Central memory CD4-positive, alpha-beta T cell (primary cell): ENCODE measurements around the gene ADARB2.
"Not testable (repeated sequence)": the region's sequence is repeated elsewhere in the genome, so short reads cannot be mapped to it uniquely, and the experiment has no call there.

Experiments
- DNase-seq: peaks from one replicate; pipeline ENCODE4 v3.0.0; 2022

Gene ADARB2

DNA sequence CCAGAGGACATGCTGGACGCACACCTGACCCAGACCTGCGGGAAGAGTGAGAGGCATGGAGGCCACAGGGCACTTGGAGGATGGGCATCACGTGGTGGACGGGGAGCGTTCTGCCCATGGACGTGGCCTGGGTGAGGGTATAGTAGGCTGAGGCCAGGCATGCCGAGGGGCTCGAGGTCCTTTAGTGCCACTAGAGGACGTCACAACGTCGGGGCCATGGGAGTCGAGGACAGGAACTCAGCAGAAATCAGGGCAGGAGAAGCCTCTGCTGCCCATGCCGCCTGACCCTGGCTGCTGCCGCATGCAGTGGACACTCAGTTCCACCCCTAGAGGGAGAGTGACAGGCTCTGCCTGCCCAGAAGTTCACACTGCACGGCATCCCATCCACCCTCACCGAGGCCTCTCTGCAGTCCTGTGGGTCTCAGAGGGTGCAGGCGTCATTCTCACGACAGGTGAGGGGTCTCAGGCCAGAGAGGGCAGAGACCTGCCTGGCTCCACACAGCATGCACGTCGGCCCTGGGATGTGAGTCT, 198.7 kb downstream of the ADARB2 start:
- no peak for DNase-seq

DNA sequence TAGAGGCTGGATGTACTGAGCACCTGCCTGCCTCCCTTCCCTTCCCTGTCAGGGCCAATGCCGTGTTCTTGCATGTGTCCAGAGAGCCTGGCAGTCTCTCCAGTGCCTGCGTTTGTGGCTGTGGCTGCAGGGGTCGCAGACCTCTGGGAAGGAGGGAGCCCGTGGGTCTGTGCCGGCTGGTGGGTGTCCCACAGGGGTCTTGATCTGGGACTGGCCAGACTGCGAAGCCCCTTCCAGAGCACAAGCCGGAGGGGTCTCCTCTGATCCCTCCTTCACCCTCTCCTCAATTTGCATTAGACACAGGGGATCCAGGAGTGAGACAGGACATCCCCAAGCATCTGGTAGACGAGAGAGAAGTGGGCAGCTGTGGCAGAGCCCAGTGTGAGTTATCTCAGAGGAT, 199.2 kb downstream of the ADARB2 start:
- DNase-seq: no peak

DNA sequence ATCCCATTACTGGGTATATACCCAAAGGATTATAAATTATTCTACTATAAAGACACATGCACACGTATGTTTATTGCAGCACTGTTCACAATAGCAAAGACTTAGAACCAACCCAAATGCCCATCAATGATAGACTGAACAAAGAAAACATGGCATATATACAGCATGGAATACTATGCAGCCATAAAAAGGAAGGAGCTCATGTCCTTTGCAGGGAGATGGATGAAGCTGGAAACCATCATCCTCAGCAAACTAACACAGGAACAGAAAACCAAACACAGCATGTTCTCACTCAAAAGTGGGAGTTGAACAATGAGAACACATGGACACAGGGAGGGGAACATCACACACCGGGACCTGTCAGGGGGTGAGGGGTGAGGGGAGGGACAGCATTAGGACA, 199.9 kb downstream of the ADARB2 start:
- not testable (repeated sequence) for DNase-seq

DNA sequence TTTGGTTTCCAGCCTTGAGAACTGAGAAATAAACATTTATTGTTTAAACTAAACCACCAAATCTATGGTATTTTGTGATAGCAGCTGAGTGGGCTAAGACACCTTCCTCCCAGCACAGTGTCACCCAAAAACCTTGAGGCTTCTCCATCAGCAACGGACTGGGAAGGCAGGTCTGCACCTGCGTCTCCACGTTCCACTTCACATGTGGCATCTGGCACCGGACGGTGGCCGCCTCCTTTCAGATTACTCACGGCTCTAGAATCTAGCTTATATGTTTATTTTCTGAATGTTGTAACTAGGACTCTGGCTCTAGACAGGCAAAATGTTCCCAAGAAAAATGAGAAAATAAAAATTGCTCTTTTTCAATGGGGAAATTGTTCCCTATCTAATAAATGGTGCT, 201.0 kb downstream of the ADARB2 start:
- DNase-seq: no peak

DNA sequence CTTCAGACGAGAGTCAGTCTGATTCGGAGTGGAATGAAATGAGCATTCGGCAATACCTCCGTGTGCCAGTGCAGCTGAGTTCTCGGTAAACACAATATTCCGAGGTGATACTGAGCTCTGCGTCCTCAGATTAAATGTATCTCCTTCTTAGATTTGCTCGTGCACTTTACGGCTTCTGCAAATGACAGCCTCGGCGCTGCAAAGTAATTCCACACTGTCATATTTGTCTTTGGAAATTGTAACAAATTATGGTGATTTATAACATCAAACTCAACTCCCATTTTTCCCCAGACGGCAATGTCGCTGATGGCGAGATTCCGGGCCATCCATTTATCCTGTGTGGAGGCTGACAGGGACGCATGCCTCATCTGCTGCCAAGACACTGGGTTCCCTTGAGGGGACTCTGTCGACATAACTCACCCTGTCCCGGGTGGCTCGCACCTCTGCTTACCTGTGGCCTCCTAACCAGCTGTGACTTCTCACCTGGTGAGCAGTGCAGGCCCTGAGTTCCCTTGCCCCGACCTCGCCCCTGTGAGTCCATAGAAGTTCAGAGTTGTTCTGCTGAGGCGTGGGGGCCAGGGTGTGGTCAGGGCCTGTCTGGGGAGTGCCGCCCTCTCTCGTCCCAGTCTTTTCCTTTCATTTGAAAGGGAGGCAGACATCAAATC, 201.9 kb downstream of the ADARB2 start:
- no peak for DNase-seq

DNA sequence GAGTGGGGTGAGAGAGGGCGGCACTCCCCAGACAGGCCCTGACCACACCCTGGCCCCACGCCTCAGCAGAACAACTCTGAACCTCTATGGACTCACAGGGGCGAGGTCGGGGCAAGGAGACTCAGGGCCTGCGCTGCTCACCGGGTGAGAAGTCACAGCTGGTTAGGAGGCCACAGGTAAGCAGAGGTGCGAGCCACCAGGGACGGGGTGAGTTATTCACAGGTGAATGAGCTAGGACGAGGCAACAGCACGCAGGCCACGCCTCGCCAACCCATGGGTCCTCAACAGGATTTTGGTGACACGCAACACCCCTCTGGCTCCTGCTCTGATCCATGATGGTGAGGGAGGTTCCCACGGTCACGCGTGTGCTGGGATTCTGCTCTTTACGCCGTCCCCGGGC, 202.5 kb downstream of the ADARB2 start:
- DNase-seq: no peak

DNA sequence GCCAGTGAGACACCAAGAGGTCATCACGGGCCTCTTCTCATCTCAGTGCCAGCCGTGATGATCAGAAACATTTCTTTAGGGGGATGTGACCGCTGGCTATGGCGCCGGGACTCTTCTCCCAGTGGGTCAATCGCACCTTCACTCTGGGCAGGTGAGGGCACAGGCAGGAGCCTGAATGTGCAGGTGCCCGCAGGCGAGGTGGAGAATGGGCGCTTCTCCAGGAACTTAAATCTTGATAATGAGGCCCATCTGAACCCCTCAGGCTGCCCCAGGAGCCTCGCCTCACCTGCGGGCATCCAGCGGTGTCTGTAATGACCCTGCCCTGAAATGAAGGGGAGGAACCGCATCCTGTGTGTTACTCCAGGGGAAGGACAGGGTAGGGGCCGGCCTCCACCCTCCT, 204.7 kb downstream of the ADARB2 start:
- DNase-seq: no peak

DNA sequence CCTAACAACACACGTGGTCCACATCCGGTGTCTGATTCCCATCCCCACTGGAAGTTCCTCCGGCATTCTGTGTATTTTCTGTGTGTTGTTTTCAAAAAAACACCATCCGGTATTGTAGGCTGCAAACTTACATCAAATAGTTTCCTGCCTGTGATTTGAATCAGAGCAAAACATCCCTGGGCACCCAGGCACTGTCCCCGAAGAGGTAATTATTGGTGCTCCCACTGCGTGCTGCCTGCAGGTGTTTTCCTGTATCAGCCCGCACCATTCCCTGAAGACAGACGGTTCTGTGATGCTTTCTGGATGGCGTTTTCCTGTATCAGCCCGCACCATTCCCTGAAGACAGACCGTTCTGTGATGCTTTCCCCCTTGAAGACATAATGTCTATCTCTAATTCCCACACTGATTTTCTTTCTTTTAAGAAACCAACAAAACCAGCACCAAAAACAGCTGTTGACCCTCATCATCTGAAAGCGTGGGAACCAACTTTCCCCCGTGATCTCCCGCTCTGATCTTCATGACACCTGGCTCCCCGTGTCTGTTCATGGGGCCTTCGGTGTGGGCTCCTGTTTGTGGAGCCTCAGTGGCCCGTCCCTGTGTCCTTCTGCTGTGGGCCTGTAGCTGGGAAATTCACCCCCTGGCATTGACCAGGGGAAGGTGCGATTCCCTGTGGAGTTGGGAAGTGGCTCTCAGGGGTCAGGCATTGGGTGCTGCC, 205.3 kb downstream of the ADARB2 start:
- no peak for DNase-seq

DNA sequence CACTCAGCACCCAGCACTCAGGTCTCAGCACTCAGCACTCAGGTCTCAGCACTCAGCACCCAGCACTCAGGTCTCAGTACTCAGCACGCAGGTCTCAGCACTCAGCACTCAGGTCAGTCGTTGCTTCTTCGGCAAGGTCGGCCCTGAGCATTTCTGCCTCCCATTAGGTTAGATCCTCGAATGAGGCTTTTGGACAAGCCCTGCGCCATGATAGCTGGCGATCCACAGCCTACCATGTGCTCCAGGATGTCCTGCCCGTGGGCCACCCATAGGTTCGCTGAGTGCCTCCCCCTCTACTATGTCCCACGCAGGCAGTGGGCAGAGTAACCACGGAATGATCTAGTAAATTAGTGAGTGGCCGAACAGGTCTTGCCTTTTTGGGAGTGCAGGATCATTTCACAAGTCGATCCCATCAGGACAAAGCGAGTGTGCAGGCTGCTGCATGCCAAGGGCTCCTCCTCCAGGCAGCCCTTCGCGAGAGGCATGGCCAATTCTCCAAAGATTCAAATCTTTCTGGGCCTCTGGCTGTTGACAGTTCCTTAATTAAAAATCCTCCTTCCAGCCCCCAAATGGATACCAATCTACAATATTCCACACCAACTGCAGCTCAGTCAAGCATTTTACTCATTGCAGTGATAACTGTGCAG, 206.3 kb downstream of the ADARB2 start:
- DNase-seq: no peak

DNA sequence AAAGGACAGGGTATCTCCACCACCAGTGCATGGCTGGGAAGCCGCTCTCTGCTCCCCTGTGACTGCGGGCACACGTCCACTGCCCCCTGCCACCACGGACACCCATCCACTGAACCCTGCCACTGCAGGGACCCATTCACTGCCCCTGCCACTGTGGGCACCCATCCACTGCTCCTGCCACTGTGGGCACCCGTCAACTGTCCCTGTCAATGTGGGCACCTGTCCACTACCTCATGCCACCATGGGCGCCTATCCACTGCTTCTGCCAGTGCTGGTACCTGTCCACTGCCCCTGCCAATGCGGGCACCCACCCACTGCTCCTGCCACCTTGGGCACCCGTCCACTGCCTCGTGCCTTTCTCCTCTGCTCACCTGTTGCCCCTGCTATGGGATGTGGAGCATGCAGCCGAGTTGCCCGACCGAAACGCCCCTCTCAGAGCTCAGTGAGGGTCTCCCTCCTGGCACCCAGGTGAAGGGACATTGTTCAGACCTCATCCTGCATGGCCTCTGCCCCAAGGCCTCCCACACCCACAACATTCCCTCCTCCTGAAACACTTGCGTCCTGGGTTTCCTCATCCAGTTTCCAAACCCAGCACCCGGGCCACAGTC, 207.4 kb downstream of the ADARB2 start:
- DNase-seq: no peak

DNA sequence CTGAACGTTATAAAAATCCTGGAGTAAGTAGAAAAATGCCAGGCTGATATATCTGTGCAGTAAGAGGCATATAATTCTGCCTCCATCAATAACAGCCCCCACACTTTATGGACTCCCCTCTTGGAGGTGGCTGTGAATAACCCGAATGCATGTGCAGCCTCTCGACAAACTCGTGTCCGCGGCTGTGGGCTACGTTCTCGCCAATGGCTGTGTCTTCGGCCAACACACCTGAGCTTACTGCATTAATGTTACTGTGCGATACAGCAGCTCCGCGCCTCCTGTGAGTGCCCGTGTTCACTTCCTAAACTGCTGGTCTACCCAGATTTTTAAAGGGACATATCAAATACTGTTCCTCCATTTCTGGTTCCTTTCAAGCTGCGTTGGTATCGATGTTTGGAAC, 209.4 kb downstream of the ADARB2 start:
- no peak for DNase-seq

DNA sequence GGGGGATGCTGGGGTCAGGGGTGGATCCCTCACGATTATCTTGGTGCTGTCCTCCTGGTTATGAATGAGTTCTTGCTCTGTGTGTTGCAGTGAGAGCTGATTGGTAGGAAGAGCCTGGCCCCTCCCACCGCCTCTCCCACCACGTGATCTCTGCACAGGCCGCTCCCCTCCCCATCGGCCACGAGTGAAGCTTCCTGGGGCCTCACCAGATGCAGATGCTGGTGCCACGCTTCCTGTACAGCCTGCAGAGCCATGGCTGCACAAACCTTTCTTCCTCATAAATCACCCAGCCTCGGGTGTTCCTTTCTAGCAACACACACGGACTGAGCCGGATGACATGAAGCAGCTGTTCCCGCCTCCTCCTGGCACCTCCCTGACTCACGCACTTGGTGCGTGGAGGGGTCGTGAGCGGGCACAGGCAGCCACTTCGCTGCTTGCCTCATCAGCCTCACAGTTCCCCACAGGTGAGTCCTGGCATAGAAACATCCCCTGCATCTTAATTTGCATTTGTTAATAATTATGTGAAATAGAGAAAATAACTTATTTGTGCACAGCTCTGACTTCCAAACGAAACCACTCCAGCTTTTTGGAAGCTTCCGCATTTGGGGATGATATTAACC, 210.8 kb downstream of the ADARB2 start:
- no peak for DNase-seq

DNA sequence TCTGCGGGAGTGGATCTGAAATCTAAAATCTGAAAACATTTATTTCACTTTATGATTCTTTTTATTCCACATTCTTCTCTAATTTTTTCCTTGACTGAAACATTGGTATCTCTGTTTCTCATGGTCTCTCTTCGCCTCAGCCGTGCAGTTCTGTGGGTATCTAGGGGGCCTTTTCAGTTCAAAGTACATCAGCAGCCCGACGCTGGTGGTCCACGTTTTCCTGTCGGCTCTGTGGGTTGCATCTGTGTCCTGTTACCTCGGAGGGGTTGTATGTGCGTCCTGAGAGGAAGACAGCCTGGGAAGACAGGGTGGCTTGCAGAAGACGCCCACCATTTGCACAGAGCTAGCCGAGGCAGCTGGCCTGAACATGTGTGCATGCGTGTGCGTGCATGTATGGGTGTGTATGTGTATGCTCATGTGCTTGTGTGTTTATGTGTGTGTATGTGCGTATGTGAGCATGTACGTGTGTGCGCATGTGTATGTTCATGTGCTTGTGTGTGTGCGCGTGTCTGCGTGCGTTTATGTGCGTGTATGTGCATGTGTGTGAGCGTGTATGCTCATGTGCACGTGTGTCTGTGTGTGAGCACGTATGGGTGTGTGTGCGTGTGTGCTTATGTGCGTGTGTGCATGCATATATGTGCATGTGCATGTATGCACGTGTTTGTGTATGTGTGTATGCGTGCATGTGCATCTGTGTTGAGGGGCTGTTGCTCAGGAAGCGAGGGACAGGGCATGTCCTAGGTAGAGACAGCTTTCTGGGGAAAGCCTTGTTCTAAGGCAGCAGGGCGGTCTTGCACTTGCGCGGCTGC, 211.8 kb downstream of the ADARB2 start:
- DNase-seq: no peak

DNA sequence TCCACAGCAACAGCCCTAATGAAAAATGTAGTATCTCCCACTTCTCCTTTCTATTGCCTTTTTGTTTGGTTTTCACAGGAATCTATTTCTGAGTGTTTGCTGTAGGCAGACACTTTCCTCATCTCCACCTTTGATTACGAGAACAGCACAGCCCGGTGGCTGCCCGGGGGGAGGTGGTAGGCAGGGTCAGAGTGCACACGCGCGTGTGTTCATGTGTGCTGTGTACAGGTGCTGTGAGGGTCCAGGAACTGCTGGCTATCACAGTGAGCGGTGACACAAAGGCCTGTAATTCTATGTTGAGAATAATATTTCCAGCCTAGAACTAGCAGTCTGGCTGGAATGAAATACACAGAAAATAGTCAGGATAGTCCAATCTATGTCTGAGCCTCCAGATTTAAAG, 212.8 kb downstream of the ADARB2 start:
- no peak for DNase-seq

DNA sequence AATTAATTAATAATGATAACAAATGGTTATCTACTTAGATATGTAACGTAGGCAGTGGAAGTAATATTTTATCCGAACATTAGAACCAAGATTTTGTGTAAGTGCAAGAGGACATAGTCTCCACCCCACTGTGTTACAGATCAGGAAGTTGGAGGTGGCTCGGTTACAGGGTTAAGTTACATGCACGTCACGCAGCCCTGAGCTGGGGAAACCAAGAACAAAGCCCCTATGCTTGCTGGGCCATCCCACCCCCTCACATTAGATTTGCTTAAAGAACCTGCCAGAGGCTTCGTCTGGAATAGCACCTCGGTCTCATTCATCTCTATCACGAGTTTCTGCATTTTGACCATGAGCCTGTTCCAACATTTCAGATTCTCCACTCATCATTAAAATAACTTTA, 214.1 kb downstream of the ADARB2 start:
- DNase-seq: no peak

DNA sequence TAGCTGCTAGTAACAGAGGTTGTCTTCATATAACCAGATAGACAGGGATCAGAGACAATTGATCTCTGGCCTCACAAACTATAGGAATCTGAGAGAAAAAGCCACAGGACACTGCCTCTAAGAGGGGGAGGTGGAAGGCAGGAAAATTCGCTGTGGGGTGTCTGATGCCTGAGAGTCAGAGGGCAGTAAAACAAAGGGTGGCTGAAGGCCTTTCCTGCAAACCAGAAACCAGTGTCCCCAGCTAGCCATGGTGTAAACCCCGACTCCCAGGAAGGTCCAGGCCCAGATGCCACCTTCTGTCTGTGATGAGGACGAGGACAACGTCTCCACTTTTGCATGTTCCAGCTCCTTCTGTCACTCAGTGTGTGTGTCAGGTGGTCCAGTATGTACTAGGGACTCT, 215.1 kb downstream of the ADARB2 start:
- DNase-seq: no peak

DNA sequence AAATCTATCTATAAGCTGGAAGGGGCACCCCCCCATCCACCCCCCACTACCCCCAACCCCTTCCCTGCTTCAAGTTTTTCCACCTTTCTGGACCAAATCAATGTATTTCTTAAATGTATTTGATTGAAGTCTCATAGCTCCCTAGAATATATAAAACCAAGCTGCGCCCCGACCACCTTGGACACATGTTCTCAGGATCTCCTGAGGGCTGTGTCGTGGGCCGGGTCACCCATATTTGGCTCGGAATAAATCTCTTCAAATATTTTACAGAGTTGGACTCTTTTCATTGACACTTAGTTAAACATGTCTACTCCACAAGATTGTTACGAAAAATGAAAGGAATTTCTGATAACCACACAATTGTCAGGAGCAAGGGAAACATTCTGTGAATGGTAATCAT, 215.6 kb downstream of the ADARB2 start:
- DNase-seq: no peak

DNA sequence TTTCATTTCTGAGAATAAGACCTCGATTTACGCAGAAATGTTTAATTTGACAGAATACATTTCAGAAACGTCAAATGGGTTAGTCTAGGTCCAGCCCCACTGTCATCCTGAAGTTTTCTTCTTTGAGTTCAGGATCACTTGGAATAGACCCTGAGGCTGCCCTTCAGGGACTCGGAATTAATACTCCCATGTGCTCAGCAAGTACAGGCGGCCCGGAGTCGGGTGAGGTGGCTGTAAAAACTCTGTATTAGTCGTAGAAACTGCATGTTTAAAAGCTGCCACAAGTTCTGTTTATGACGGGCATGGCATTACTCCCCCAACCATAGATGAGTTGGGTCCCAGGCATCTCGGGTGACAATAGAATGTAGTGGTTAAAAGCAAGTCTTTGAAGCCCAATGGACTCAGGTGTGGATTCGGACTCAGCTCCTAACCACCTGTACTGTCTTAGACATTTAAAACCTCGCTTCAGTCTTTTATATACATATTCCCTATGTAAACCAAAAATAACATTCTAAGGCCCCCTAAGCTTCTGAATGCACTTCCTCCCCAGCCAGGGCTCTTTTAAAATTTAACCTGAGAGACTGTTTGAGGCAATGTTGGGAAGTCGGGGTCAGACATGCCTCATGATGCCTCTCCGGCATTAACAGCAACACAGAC, 216.3 kb downstream of the ADARB2 start:
- no peak for DNase-seq

DNA sequence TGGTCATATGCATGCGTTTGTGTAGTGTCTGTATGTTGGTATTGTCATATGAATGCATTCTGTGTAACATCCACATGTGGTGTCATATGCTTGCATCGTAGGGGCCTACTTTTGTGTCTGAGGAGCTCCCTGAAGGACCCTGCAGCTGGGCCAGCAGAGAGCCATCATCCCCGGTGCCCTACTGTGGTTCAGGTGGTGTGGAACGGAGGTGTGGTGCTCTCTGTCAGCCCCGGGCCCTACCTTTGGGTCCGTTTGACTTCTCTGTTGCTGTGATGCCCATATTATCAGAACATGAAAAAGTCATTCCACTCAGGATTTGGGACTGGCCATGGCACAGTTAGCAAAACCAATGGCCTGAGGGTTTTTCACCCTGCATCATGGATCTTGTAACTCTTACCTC, 217.9 kb downstream of the ADARB2 start:
- no peak for DNase-seq

DNA sequence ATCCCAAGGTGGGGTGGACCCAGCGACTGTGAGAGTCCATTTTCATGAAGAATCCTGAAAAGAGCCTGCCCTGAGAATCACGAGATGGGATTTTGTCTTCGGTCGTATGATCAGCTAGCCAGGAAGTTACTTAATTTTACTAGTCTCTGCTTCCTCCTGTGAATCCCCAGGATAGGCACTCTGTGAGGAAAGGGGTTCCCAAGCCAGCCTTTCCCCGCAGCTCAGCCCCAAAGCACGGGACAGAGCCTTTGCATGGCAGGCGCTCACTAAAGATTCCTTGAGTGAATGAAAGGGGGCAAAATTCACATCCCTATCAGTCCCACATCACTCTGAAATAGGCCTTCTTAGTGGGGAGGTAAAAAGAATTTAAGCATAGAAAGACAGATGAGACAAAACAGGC, 219.6 kb downstream of the ADARB2 start:
- DNase-seq: no peak

DNA sequence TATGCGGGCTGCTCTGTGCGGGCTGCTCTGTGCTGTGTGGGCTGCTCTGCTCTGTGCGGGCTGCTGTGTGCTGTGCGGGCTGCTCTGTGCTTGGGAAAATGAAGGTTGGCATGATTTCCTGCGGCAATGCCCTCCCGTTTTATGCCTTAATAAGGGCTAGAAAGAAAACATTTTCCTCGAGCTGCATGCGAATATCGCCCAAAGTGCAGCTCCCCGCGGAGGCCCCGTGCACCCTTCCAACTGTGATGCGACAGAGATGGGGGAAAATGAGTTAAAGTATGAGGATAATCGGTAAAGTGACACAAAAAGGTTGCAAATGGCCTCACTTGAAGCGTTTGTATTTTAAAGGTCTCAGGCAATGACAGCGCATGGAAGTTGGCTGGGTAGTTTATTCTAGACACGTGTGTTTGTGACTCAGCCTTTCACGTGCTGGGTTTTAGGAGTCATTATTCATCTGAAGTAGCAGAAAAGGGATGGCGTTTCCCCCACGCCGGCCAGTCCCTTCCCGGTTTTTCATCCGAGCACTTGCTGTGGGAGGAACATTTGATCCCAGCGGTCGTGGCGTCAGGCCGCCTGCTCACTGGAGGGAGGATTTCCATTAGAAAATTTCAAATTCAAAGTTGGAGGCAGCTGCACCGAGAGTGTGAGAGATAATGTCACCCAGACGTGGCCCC, 220.7 kb downstream of the ADARB2 start:
- no peak for DNase-seq
